Measurements from ENCODE around the gene RHOG.
"Not testable (repeated sequence)": the region's sequence is repeated elsewhere in the genome, so short reads cannot be mapped to it uniquely, and the experiment has no call there.

RHOG gene

DNA sequence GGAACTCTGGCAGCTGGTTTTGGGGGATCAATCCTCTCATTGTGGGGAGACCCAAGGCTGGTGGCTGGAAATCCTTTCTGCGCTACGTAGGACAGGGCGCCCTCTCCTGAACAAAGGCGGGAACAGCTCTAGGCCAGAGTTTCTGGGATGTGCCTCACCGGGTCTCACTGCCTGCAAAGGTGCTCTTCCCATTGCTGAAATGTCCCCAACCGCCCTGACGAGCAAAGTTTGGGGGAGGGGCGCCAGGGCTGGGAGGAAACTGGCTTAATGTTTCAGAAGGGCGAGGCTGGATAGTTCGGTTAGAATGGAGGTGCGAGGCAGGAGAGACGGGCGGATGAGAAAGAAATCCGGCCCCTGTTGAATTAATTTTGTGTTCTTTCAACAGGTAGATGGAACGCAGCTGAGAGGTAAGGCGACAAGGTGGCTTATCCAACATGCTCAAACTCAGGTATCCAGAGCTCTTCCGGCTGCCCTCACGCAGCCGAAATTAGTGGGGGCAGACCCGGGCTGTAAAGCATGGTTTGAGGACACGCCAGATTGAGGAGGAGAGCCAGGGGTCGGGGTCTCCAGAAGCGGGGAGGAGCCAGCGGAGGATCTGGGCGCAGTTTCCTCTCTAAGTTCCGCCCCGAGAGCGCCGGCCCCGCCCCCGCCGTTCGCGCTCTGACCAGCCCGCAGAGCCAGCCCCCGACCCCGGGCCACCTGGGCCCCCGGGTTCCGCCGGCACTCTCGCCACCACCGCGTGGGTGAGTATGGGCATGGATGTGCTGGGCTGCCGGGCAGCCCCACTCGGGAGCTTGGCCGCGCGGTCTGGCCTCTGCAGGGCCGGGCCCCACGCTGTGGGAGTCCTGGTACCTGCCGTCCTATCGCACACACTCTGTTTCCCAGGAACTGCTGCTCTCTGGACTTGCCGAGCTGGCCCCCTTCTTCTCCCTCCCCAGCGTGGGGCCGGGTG lies 32.6 kb downstream of the RHOG start, which contains the start of gene PGAP2:
PGAP2 (plus strand) TSS at position 652 of the 952 bp plus-strand sequence. CDS start 2,700 bp downstream, outside the sequence.
- DNase-seq = peak; percentile 84

DNA sequence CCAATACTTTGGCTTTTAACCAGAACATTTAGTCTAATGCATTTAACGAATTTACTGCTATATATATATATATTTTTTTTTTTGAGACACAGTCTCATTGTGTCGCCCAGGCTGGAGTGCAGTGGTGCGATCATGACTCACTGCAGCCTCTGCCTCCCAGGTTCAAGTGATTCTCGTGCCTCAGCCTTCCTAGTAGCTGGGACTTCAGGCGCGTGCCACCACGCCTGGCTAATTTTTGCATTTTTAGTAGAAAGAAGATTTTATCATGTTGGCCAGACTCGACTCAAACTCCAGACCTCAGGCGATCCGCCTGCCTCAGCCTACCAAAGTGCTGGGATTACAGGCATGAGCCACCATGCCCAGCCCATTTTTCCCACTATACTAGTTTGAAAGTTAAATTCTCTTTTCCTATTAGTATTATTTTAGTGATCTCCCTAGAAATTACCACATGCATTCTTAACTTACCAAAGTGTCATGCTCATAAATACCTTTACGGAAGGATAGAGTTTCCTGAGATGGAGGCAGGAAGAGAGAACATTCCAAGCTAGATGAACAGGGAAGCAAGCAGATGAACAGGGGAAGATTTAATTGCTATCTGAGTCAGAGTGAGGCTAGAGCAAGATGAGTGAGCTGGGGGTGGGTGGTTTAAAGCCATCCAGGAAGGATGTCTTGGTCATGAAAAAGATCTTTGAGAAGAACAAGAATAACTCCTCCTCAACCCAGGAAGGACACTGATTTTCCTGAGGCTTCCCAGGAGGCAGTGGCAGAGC lies 36.8 kb downstream of the RHOG start:
- DNase-seq = no peak

- DNase-seq = no peak
Measured at GRCh38 chr11:3802011-3802790, 38.6 kb downstream of the RHOG start.

DNA sequence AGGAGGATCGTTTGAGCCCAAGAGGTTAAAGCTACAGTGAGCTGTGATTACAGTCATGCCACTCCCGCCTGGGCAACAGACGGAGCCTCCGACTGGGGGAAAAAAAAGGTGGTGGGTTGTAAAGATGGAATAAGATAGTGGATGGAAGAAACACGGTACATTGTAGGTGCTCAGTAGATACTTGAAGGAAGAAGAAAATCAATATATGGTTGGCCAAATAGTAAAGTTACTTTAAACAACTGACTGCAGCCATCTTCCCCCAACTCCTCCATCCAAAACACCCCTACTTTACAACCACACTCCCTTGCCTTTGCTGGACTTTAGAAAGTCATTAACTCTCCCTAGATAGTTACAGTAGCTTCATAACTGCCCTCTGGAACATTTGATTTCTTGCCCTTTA lies 40.9 kb downstream of the RHOG start:
- no peak for DNase-seq

- no peak for DNase-seq
Measured at GRCh38 chr11:3799143-3799542, 41.6 kb downstream of the RHOG start.

- DNase-seq = peak; percentile 100
Measured at GRCh38 chr11:3797329-3798090, 43.2 kb downstream of the RHOG start, which contains the start of gene NUP98. Gene NUP98, minus strand, starts transcription at chr11:3797554. Its CDS starts 15,437 bp downstream, at chr11:3782117.

- no peak for DNase-seq
Measured at GRCh38 chr11:3796801-3797328, 43.9 kb downstream of the RHOG start.

DNA sequence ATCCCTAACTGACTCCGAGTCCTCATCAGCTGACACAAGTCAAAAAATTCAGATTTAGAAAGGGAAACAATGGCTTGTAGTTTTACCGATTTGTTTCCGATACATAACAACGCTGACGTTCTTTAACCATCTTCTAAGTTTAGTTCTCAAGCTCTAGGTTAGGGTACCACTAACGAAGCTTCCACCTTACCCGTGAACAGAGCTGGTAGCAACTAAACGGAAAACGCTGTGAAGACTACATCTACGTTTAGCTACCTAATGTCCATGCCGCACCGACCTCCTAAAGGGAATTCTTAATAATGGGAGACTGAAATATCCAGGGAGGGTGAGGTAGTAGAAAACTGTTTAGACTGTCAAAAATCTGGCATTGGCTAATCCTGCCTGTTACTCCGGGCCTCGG lies 44.4 kb downstream of the RHOG start:
- peak; percentile 32 for DNase-seq

GRCh38 chr11:3796002-3796311 lies 44.8 kb downstream of the RHOG start:
- DNase-seq = no peak

DNA sequence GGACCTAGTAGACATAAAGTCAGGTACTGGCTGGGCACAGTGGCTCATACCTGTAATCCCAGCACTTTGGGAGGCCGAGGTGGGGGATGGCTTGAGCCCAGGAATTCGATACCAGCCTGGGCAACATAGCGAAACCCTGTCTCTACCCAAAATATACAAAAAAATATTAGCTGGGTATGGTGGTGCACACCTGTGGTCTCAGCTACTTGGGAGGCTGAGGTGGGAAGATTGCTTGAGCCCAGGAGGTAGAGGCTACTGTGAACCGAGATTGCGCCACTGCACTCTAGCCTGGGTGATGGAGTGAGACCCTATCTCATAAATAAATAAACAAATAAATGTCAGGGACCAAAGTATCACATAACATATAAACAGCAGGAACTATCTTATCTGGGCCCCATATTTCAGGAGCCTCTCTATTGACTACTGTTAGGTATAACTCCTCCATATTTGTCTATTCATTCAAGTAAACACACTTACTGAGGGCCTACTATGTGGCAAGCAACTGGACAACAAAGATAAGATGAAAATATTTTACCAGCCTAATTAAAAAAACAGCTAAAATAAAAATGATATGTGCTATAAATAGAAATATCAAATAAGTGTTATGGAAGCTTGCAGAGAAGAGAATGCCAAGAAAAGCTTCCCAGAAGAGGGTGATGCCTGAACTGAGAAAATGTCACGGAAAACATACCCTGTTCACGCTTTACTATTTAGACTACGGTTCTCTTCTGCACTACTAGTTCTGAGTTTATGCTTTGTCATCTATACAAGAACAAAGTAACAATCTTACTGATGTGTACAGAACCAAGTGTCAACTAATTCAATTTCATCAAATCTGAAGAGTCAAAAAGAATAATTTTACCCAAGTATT lies 45.4 kb downstream of the RHOG start:
- DNase-seq = no peak

DNA sequence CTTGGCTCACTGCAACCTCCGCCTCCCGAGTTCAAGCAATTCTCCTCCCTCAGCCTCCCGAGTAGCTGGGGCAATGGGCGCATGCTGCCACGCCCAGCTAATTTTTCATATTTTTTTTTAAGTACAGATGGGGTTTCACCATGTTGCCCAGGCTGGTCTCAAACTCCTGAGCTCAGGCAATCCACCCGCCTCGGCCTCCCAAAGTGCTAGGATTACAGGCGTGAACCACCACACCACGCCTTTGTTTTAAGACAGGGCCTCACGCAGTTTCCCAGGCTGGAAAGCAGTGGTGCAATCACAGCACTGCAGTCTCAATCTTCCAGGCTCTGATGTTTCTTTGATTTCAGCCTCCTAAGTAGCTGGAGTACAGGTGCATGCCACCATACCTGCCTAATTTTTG lies 46.4 kb downstream of the RHOG start:
- not testable (repeated sequence) for DNase-seq

DNA sequence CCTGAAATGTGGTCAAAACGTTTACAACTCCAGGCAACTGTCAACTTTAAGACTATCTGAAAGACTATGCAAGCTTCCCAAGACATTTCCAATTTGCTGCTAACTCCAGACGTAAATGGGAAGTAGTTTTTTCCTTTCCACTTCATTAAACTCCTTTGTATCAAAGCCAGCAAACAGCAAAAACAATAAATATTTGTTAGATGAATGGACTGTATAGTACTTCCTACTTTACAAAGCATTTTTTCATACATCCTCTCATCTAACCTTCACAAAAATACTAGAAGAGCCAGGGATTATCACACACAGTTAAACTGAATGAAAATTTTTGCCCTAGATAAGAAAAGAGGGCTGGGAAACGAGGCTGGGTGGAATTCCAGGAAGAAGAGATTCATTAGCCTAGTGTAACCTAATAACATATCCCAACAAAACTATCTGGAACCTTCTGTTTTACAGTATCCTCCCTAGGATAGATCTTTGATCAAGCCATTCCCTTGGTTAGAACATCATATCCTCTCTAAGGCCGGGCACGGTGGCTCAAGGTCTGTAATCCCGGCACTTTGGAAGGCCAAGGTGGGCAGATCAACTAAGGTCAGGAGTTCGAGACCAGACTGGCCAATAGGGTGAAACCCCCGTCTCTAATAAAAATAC lies 53.9 kb downstream of the RHOG start:
- peak; percentile 60 for DNase-seq

DNA sequence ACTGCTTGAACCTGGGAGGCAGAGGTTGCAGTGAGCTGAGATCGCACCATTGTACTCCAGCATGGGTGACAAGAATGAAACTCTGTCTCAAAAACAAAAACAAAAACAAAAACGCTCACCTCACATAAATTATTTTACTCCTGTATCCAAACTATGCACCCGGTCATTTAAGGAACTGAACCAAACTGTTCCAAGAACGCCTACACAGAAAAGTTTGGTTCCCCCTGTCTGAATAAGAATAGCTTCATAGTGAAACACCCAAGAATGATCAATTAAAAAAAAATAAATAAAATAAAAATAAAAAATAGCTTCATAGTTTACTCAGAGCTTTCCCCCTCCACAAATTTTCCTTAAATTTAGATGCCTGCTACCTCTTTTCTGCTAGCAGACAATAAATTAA lies 57.1 kb downstream of the RHOG start:
- DNase-seq = no peak

DNA sequence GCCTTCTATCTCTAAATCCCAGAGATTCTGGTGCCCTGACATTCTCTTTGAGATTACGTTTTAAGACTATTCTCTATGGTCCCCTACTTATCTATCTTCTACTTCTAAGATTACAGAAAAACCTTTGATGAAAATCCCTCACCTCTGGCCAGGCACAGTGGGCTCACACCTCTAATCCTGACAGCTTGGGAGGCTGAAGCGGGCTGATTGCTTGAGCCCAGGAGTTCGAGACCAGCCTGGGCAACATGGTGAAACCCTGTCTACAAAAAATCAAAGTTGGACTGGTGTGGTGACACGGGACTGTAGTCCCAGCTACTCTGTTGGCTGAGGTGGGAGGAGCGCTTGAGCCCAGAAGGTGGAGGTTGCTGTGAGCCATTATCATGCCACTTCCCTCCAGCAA lies 57.8 kb downstream of the RHOG start:
- DNase-seq = no peak

DNA sequence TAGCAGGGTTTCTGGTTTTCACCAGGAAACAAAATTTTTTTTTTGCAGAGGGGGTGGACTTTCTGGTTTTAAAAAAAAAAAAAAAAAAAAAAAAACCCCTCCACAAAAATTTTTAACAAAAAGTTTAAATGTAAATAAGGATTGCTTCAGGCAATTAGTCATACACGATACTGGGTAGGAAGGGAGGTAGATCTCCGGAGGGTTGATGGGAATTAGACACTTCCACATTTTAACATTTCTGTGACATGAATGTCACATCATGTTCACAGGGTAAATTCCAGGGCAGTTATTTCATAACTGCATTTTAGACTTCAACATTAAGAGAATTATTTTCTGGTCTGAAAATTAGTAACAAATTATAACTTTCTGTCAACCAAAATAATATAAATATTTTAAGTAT lies 59.3 kb downstream of the RHOG start:
- DNase-seq = peak; percentile 49
